Sigmoid colon (tissue), 4 donors: Measurements from ENCODE around the gene LHX8.

Experiments
- CTCF ChIP-seq, 4 experiments: fragments of 450-650 bp in 3 of 4; fragments of 200-600 bp in 1 of 4; IDR thresholded peaks; one replicate each; pipeline ENCODE4 v1.5.1; 2016 to 2019; ENCODE audit warnings: antibody characterized with exemption in 4 of 4, mild to moderate bottlenecking in 3 of 4, moderate library complexity in 2 of 4
- EP300 ChIP-seq, 4 donors: sonication (generic); formaldehyde crosslinking; IDR thresholded peaks; one replicate each; pipeline ENCODE4 v1.6.1; 2017; ENCODE audit warnings: antibody characterized with exemption in 4 of 4
- POLR2A ChIP-seq, 2 donors: fragments of 450-650 bp; IDR thresholded peaks; one replicate each; pipeline ENCODE4 v1.6.1; 2016; ENCODE audit warnings: antibody characterized with exemption in 2 of 2, mild to moderate bottlenecking in 2 of 2, moderate library complexity in 2 of 2

- TF ChIP-seq CTCF (IDR thresholded peaks at IDR 0.05), result no peak
- TF ChIP-seq EP300 (IDR thresholded peaks at IDR 0.05), result no peak
- no peak for TF ChIP-seq POLR2A (IDR thresholded peaks at IDR 0.05)
Measured at GRCh38 chr1:75198761-75199160, 64.6 kb downstream of the LHX8 start.
